GM19023 (cell line): ENCODE measurements around the gene CBFA2T2.

ENCODE experiments used
- ATAC-seq: cut with Tn5 transposase; IDR thresholded peaks from one replicate; pipeline ENCODE4 v1.9.1; 2021; ENCODE audit warnings: mild to moderate bottlenecking, moderate library complexity; ENCODE audit not compliant: unreplicated experiment

The CBFA2T2 gene

DNA sequence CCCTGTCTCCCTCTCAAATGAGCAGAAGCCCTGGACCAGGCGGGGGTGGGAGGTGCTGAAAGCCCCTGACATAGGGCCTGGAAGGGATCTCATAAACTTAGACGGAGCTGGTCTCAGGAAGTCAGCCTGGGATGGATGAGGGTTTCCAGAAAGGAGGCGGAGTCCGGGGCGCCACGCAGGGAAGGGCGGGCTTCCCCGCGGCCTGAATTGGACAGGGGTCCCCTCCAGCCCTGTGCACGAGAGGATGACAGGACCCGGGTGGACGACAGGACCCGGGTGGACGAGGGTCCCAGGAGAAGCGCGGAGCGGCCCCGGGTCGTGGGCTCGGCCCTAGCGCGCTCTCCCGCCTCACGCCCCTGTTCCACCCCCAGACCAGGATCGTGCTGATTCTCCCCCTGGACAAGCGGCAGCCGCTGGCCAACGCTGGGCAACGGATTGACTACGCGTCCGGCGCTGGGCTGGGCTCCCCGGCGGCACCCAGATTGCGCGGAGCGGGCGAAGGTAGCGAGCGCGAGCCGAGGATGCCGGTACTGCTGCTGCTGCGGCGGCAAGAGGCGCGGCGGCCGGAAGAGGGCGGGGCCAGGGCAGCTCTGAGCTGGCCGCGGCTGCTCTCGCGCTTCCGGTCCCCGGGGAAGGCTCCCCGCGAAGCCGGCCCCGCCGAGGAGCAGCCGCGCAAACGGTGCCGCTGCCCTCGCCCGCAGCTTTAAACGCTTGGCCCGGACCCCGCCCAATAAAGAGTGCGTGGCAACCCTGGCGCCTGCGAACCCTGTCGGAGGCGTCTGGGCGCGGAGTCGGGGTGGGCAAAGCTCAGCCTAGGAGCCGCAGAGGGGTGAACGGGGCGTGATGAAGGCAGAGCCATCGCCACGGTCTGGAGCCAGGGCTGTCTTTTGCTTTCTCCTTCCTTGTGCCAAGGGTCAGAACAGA is 173.5 kb downstream of the CBFA2T2 start:
- peak; percentile 45 for ATAC-seq

DNA sequence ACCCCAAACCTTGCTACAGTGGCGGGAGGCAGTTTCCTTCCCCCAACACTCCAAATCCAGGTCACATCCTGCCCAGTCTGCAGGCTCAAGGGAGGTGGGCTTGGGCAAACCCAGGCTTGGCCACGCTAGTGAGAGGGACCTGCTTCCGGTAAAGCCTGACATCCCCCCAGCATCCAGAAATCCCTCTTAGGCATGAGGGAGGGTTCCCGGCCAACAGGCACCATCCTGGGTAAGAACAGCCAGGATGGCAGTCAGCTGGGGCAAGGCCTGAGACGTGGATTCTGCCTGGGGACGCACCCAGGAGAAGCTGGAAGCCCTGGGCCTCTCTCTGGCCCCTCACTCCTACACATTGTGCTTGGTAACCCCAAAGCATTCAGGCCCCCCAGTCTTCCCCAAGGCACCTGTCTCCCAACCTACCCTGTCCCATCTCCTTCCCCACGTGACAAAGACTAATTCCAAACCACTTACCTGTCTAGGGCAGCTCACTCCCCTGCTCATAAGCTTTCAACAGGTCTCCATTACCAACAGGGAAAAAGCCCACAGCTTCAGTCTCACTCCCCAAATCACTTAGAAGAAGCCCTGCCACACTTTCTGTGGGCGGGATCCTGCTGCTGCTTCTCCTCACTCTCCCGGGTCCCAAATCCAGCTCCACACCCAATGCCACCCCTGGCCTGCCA is 174.3 kb downstream of the CBFA2T2 start:
- no peak for ATAC-seq

DNA sequence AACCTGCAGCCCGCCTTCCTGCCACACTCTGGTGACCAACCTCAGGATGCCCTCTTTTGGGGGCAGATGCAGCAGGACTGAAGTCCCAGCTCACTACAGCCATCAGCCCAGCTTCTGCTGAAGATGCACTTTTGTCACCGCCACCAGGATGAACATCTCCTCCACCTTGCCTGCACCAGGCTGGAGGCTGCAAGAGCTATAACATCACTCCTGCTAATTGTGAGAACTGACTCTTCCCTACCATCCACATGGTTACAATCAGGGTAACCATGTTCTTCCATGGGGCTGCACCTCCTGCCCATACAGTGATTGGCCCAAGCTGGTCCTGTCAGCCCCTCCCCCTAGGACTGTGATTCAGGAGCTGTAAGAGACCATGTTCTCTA is 174.9 kb downstream of the CBFA2T2 start:
- ATAC-seq = no peak

DNA sequence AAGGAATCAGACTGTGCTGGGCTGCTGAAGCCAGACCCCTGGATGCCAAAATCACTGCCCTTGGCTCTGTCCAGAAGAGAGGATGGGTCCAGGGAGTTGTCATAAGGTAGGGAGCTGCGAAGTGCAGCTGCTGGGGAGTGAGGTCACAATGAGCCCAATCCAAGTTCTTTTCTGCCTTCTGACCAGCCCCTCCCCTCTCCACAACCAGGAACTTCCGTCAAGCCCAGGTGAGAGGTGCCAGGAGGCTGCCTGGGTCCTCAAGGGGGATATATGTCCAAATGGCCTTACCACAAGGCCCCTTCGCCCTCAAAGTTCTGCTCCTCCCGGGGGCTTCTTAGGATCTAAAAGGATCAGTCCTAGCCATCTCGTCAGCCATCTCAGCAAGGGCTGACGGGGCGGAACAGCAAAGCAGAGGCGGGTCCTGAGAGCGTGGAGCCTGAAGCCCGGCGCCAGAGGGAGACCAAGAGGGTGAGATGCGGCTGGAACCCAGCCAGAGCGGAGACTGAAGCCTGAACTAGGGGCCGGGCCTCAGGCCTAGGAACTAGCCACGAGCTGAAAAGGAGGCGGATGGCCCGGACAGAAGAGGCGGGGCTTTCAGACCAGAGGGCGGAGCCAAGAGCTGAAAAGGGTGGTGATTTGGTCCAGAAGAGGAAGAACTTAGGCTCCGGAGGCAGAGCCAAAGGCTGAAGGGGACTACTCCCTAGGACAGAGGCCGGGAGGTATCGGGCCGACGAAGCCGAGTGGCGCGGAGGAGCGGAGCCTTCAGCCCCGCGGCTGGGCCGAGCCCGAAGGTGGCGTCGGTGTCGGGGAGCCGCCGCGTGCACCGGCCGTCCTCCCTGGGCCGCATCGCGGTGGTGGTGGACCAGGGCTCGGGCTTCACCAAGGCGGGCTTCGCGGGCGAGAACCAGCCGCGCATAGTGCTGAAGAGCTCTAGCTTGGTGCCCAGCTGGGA is 176.7 kb downstream of the CBFA2T2 start, which contains the start of gene ACTL10:
Gene ACTL10, plus strand, starts transcription at position 651 of the 952 bp plus-strand sequence. CDS start 555 bp downstream, outside the sequence.
- peak; percentile 62 for ATAC-seq

DNA sequence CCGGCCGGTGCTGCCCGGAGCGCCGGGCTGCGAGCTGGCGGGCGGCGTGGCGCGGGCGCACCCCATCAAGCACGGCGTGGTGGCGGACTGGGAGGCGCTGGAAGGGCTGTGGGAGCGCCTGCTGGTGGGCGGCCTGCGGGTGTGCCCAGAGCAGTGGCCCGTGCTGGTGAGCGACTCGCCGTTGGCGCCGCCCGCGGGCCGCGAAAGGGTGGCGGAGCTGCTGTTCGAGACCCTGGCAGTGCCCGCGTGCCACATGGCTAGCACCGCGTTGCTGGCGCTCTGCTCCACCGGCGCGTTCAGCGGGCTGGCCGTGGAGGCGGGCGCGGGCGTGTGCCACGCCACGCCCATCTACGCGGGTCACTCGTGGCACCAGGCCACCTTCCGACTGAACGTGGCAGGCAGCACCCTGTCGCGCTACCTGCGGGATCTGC is 177.4 kb downstream of the CBFA2T2 start:
- peak; percentile 18 for ATAC-seq

DNA sequence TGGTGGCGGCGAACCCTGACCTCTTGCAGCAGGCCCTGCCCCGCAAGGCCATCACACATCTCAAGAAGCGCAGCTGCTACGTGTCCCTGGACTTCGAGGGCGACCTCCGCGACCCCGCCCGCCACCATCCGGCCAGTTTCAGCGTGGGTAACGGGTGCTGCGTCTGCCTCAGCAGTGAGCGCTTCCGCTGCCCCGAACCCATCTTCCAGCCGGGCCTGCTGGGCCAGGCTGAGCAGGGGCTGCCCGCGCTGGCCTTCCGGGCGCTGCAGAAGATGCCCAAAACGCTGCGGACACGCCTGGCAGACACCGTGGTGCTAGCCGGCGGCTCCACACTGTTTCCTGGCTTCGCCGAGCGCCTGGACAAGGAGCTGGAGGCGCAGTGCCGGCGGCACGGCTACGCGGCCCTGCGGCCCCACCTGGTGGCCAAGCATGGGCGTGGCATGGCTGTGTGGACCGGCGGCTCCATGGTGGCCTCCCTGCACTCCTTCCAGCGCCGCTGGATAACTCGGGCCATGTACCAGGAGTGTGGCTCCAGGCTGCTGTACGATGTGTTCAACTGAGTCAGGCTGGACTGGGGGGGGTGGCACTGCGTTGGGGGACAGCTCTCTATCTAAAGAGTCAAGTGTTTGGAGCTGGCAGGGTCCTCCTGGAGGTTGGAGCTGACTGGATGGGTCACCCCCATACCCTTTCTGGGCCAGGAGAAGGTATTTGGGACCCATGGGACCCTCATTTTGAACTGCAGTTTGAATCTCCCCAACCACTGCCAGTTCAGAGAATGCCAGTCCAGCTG is 178.0 kb downstream of the CBFA2T2 start:
- ATAC-seq = peak; percentile 37

DNA sequence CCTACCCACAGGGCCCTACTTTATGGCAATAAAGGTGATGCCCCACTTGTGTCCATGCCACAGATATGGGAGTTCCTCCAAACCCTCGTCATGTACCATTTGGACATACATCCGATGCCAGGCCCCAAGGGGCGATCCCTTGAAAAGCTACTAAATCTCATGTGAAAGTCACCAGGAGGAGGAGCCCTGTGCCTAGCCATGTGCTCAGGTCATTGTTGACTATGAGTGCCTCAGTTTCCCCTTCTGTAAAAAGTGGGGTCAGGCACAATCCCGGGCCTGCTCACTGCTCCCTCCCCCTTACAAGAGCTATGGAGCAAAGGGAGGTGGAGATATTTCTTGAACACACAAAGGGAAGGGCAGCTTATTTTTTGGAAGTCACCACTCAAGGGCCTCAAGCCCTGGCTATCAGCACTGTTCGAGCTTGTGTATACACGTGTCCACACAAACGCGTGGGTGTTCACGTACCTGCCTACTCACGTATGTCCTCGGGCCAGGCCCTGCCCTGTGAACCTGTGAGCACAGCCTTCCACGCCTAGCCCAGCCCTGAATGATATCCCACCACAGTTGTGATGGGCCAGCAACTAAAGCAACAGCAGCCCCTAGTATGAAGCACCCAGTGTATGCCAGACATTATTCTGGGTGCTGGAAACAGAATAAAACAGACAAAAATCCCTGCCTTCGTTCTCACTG is 178.7 kb downstream of the CBFA2T2 start:
- no peak for ATAC-seq

DNA sequence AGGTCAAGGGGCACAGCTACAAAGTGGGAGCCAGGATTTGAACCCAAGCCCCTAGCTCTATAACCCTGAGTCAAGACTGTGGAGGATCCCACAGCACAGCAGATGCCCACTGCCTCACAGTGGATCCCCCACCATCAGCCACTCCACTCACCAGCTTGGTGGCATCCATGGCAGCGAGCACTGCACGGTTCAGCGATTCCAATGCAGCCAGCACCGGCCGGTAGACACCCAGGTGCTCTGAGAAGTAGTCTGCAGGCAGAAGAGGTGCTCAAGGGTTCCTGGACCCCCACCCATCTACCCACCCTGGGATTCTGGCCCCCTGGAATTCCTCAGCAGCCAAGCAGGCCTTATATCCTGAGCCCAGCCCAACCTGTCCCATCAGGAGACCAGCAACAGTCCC is 179.3 kb downstream of the CBFA2T2 start:
- ATAC-seq = no peak

DNA sequence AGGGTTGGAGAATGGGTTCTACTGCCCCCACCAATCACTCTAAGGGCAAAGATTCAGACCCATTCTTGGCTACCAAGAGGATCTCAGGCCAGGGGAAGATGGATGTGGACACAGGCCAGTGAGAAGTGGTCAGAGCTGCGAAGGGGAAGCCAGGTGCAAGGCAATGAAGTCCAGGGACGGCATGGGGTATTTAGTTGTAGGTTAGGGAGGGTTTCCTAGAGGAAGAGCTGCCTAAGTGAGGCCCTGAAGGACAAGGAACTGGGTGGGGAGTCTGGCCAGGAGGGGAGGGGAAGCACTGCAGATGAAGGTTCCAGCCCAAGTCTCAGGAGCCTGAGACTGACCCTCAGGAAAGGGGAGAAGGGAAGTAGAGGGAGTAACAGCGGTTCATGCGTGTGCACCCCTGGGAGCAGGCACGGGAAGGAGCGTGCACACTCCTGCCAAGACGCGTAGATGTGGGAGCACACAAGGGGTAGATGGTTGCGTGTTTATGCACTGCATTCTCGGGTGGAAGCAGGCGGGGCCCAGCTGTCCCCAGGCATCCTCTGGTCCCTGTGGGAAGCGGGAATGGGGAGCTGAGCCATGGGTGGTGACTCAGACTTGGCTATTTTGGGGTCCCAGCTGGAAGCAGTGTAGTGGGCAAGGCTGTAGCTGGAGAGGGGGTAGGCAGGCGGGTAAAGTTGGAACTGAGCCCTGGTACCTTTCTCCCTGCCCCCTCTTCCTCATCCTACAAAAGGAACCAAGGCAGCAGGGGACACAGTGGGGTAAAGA is 180.2 kb downstream of the CBFA2T2 start:
- ATAC-seq = no peak

DNA sequence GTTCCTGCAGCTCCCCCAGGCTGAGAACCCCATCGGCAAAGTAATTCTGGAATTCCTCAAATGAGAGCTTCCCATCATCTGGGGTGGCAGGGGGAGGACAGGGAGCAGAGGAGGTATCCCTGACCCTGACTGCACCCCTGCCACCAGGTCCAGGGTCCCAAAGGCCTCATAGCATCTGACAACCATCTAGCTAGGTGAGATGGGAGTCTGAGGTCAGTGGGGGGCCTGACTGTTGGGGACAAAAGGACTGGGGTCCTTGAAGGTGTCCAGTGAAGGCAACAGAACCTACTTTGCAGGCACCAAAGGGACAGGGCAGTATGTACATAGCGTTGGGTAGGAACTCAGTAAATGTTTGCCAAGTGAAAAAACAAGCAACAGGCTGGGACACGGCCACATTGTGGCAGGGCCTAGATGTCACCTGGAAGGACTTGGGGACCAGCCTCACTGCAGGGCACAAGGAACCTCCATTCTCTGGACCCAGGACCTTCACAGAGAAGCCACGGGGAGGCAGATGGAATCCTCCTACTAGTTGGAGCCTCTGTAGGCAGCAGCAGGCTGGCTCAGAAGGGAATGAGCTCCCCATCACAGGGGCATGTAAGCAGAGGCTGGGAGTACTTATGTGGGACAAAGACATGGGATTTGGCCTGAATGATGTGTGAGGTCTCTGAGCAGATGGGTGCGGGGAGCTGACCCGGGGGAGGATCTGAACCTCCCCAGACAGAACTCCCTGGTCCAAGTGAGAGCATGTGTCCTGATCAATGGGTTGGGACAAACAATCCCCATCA is 181.0 kb downstream of the CBFA2T2 start:
- ATAC-seq = no peak

DNA sequence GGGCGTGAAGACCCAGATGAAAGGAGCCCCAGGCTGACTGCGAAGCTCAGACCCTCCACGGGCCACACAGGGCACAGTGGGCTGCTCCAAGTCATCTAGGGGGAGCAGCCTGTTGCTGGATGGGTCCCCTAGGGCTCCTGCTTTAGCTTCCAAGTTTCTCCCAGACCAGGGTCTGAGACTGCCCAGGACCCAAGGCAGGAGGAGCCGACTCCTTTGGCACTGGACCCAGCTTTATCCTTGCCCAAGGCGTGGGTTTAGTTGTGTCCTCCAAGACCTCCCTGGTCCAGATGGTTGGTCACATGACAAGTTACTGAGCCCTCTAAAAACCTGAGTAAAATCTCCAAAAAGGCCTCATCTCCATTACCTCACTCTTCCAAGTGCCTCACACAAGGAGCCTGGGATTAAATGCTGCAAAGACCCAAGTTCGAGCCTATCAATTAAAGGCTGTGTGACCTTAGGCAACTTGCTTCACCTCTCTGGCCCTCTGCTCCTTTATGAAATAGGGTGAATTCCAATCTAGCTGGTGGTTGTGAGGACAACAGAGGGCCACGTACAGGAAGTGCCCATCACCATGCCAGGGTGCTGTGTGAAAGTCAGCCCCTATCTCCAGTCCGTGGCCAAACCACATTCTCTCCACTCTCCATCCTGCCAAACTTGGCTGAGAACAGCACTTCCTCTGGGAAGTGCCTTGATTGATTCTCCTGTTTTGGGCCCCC is 181.8 kb downstream of the CBFA2T2 start:
- ATAC-seq = no peak

DNA sequence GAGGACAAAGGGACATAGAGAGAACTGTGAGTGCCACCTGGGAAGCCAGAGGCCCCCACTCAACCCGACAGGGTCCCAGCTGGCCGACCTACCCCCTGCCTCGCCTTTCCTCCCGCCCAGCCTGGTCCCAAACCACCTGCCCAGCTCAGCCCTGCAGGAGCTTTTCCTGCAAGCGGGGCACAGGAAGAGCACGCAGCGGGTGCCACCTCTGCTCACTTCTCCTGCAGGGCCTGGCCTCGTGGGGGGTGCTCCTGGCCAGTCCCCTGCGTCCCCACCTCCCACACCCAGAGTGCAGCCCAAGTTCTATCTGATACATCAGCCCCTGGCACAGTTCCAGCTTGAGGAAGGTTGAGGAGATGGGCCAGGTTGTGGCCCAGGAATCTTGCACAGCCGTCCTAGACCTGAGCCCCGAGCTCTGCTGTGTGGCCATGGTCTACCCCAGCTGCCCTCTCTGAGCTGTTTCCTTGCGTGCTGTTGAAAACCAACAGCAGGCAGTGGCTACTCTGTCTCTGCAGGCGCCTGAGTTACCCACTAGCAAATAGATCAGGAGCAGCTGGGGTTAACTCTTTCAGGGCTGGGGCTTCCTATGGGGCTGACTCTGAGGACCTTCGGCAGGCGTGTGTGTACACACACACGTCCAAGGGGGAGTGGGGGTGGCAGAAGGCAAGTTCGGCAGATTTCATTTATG is 182.7 kb downstream of the CBFA2T2 start:
- ATAC-seq = no peak

DNA sequence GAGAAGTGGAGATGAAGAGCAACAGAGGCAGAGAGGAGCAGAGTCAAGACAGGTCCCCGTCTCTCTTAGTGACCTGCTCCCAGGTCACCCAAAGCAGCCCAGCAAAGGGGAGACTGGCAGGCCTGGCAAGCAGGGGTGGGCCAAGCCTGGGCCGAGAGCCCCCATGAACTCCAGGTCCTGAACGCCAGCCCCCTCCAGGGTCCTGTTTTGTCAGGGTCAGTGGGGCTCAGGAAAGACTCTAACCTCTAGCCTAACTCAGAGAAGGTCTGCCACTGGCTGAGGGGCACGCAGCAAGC is 183.2 kb downstream of the CBFA2T2 start:
- ATAC-seq = no peak

DNA sequence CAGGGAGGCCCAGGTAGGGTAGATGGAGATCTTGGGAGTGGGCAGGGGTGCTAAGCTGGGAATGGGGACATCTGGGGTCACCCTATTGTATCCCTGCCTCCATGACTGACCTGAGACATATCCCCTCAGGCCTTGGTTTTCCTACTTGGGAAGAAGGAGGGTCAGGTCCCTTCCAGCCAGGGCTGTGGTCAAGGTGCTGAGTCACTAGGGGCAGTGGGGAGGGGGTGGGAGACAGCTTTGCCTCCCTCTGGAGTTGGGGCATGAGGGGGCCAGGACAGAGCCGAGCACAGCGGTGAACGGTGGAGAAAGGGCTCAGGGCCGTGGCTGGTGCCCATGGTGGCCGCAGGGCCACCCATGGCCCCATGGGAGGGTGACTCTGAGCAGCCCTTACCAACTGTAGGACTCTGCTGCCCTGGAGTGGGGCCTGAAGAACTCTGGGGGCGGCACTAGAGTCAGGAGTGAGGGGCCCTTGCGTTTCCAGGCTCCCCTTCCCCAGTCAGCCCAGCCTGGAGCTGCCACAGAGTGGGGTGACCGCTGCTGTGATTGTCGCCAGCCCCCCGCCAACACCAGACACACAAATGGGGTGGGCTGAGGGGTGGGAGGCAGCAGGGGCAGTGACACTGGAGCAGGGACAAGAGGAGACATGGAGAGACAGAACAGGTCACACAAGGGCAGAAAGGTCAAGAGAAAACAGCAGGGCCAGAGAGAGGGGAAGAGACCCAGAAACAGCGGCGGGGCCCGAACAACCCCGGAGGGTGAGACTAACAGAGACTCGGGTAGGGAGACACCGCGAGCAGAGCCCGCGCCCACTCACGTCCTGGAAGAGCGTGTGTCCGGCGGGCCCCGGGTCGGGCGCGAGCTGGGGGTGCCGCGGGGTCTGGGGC is 183.8 kb downstream of the CBFA2T2 start:
- peak; percentile 52 for ATAC-seq

DNA sequence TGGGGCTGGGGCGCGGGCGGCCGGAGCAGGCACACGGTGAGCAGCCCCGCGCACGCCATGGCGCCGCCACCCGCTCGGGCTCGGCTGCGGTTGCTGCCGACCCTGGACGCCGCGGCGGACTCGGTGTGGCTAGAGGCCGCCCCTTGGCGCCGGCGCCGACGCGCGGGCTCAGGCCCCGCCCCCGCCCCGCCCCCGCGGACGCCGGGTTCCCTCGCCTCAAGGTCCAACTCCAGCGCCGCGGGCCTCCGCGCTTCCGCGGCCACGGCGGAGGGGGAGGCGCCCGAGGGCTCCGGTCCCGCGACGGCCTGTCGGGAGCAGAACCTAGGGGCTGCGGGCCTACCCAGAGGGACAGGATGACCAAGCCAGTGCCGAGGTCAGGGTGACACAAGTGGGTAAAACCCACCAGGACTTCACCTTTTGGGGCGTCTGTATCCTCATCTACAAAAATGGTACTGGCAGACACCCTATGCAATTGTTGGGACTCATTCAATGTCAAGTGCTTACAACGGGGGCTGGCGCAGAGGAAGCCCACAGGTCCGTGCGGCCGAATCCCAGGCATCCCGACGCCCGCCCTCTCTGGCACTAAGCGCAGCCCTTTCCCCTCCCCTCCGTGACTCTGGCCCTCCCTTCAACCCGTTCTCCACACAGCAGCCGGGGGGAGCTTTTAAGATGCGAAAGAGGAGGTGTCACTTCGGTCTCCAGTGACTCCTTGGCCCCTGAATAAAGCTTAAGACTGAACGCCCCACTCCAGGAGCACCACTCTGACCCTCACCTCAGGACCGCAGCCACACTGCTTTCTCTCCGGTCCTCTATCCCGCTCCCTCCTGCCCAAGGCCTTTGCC is 184.6 kb downstream of the CBFA2T2 start, which contains the start of gene NECAB3:
Gene NECAB3, minus strand, starts transcription at position 135 of the 842 bp plus-strand sequence. Its CDS starts 76 bp downstream, at position 59.
- ATAC-seq = peak; percentile 76
